ENCODE results near the gene SRXN1. TPM values are rescaled to one million over a fixed set of nuclear protein-coding genes. Genes with fewer than 3 reads are reported as not detected.

SRXN1 gene
- total and polyA plus RNA-seq, 9 of the 15 experiments (the other 6 are each of a cell fraction or from before 2014, with no cell fraction given), result 6.8 to 36.4 (median 21.6) TPM

DNA sequence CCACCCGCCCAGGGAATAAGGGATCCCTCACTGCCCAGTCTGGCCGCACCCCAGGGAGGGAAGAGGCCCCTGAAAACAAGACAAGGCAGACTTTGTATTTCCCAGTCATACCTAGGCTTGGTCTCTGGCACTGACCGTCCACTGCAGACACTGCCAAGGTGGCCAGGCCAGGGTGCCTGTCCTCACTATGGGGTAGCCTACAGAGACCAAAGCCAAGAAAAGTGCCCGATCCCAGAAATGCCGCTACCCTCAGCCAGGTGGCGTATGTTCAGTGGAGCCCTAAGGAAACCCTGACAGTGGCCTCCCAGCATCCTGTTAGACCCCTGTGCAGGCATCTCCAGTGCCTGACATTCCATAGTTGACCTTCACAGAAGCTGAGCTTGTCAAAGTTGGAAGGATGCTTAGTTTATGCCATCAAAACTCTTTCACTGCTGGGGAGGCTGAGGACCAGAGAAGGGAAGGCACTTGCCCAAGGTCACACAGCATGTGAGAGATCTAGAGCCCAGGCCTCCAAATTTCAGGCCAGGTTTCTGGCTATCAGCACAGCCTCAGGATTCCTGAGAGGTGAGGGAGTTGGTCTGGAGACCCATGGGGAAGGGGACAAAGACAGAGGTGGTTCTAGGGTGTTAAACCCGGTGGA lies 20.1 kb upstream of the SRXN1 start (continued):
- TF ChIP-seq, protein P1, sequence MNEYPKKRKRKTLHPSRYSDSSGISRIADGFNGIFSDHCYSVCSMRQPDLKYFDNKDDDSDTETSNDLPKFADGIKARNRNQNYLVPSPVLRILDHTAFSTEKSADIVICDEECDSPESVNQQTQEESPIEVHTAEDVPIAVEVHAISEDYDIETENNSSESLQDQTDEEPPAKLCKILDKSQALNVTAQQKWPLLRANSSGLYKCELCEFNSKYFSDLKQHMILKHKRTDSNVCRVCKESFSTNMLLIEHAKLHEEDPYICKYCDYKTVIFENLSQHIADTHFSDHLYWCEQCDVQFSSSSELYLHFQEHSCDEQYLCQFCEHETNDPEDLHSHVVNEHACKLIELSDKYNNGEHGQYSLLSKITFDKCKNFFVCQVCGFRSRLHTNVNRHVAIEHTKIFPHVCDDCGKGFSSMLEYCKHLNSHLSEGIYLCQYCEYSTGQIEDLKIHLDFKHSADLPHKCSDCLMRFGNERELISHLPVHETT (CRISPR knock-in tag; conservative IDR thresholded peaks at IDR 0.05 in 1 of 2, IDR thresholded peaks at IDR 0.05 in 1 of 2), result no peak
- TF ChIP-seq SAFB2 (IDR thresholded peaks at IDR 0.05; ENCODE audit: borderline replicate concordance, low read depth, low read length, severe bottlenecking), result no peak
- TF ChIP-seq TOE1 (IDR thresholded peaks at IDR 0.05; ENCODE audit: borderline replicate concordance), result no peak
- no peak for TF ChIP-seq TOE1 (CRISPR knock-in tag; IDR thresholded peaks at IDR 0.05; ENCODE audit: borderline replicate concordance, low read depth)
- no peak for TF ChIP-seq ERF (CRISPR knock-in tag; IDR thresholded peaks at IDR 0.05)
- no peak for TF ChIP-seq ZNF212 (CRISPR knock-in tag; IDR thresholded peaks at IDR 0.05)
- no peak for TF ChIP-seq ZNF780A (CRISPR knock-in tag; IDR thresholded peaks at IDR 0.05)
- TF ChIP-seq, protein P2, sequence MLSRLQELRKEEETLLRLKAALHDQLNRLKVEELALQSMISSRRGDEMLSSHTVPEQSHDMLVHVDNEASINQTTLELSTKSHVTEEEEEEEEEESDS (CRISPR knock-in tag; IDR thresholded peaks at IDR 0.05), result no peak
- no peak for TF ChIP-seq ZNF507 (tag; conservative IDR thresholded peaks at IDR 0.05)
- no peak for TF ChIP-seq GABPB2 (CRISPR knock-in tag; conservative IDR thresholded peaks at IDR 0.05)
- no peak for TF ChIP-seq MAZ (CRISPR knock-in tag; conservative IDR thresholded peaks at IDR 0.05 in 1 of 2, IDR thresholded peaks at IDR 0.05 in 1 of 2)
- TF ChIP-seq, protein P3, sequence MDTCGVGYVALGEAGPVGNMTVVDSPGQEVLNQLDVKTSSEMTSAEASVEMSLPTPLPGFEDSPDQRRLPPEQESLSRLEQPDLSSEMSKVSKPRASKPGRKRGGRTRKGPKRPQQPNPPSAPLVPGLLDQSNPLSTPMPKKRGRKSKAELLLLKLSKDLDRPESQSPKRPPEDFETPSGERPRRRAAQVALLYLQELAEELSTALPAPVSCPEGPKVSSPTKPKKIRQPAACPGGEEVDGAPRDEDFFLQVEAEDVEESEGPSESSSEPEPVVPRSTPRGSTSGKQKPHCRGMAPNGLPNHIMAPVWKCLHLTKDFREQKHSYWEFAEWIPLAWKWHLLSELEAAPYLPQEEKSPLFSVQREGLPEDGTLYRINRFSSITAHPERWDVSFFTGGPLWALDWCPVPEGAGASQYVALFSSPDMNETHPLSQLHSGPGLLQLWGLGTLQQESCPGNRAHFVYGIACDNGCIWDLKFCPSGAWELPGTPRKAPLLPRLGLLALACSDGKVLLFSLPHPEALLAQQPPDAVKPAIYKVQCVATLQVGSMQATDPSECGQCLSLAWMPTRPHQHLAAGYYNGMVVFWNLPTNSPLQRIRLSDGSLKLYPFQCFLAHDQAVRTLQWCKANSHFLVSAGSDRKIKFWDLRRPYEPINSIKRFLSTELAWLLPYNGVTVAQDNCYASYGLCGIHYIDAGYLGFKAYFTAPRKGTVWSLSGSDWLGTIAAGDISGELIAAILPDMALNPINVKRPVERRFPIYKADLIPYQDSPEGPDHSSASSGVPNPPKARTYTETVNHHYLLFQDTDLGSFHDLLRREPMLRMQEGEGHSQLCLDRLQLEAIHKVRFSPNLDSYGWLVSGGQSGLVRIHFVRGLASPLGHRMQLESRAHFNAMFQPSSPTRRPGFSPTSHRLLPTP (IDR thresholded peaks at IDR 0.05; ENCODE audit: borderline replicate concordance, extremely low read depth, insufficient read length), result no peak

All from K562 (cell line).